Frontal cortex (tissue), 4 donors: ENCODE measurements around the gene DHX38. TPM values are rescaled to one million over a fixed set of nuclear protein-coding genes. Genes with fewer than 3 reads are reported as not detected.

ENCODE experiments used
- DNase-seq, 2 donors: peaks; one replicate each; pipeline ENCODE4 v3.0.0; 2012; ENCODE audit warnings: low spot score in 2 of 2
- FAIRE-seq: peaks from 2 replicates; lab custom pipeline; 2012; peaks lifted over from hg19 to GRCh38; lab: Jason Lieb, UNC
- total RNA-seq: library from RNA; depleted of rRNA; stranded (reverse); fragments of >200 nt; gene quantifications from one replicate; pipeline ENCODE4 v1.2.3, GENCODE V29; 2014
- donor health status: control.
- donor health status: control.
- donor health status: control.

The DHX38 gene
- total RNA-seq, 1 donor from 2014 or later: 57.1 TPM

DNA sequence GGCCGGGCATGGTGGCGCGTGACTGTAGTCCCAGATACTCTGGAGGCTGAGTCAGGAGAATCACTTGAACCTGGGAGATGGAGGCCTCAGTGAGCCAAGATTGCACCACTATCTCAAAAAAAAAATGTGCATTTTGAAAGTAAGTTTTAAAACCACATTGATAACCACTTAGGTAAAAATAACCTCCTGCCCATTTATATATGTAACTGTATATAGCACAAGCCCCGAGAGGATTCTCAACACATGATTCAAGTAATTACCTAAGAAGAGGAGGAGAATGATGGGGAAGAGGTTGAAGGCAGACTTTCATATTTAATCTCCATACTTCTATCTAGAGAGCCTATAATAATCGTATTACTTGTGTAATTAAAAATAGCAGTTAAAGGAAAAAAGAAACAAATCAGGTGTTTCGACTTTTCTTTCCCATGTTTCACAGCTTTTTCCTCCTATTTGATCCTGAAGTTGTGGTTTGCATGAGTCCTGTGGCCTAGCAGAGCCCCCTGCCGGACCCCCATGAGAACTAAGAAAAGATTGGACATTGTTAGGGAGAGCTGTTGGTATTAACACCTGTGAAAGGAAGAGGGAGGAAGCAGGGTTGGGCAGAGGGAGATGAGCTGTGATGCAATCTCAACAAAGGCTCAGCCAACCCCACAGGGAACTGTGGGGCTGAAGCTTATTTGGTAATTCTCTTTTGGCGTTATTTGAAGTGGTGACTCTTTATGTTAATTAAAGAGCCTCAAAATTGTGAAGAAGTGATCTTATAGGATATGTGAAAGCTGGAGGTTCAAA, 56.2 kb downstream of the DHX38 start:
- DNase-seq (no peak), FAIRE-seq (no peak)

DNA sequence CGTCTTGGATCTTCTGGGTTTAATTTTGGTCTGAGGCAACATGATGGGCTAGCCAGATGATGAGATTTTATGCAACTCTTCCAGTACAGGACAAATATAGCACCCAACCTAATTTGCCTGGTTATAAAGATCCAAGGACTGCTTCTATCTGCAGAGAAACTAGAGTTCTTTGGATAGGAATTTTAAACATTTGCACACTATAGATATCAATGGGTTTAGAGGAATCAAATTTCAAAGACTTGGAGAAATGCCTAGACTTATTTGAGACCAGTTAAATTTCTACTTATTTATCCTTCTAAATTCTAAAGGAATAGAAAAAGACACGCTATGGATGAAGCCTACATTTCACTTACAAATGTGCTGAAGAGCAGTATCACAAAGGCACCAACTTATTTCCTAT, 65.7 kb downstream of the DHX38 start:
- FAIRE-seq (no peak), DNase-seq (no peak)

DNA sequence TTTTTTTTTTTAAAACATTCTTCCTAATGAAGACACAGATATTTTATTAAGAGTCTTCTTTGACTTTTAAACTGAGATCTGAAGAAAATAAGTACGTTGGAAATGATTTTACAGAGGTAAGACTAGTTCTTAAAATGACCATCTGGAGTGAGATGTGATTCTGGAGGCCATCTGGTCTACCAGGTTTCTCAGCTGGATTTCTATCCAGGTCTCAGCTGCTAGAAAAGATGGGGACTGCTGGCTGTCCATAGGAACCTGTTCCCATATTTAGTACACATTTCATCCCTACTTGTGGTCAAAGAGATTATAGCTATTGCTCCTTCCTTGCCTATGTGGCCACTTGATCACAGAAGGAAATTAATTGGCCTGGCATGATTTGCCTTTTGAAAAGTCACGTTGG, 66.2 kb downstream of the DHX38 start:
- DNase-seq (no peak), FAIRE-seq (no peak)

DNA sequence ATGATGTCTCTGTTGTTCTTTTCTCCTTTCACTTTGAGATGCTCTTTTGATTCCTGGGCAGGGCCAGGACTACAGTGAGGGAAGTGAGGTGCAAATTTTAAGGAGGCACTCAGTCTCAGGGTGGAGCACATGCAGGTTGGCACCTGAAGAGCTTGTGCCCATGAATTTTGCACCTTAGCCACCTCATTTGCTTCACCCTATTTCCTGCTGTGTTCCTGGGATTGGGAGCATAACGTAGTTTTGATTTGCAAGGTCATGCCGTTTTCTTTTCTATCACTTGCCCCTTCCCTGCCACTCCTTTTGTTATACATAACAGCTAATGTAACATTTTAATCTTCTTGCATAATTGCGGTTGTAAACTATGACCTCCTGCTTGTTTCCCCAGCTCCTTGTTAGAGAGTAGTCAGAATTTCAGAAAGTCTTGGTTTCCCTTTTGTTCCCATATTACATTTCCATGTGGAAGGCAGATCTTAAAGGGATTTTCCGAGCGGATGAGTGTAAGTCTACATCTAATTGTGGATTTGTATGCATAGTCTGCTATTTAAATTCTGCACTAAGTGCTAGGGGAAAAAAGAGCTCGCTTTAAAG, 68.6 kb downstream of the DHX38 start:
- FAIRE-seq (no peak), DNase-seq (no peak)

Other genes with a start within 250 kb of the DHX38 start
- 7.7 TPM for gene ATXN1L, start 247.9 kb upstream of the DHX38 start, total RNA-seq
- gene ZNF821, start 209.7 kb upstream of the DHX38 start, total RNA-seq: 36.7 TPM
- gene IST1, start 198.3 kb upstream of the DHX38 start, total RNA-seq: 117 TPM
- gene PKD1L3, start 93.4 kb upstream of the DHX38 start, total RNA-seq: under 0.01 TPM
- gene DHODH, start 85.1 kb upstream of the DHX38 start, total RNA-seq: 2.4 TPM
- 0.41 TPM for gene HP, start 39.3 kb upstream of the DHX38 start, total RNA-seq
- gene HPR, start 30.6 kb upstream of the DHX38 start, total RNA-seq: under 0.01 TPM
- gene TXNL4B, start 227 bp upstream of the DHX38 start, total RNA-seq: 10.2 TPM
- gene PMFBP1, start 78.3 kb downstream of the DHX38 start, total RNA-seq: 0.41 TPM